ENCODE results near the gene ADRA2C. TPM values are rescaled to one million over a fixed set of nuclear protein-coding genes. Genes with fewer than 3 reads are reported as not detected.

ADRA2C gene
- total and polyA plus RNA-seq, 2 experiments from 2014 or later, result 3.0 to 16.6 TPM

- no peak overlapping the region for H2AFZ ChIP-seq
- ATAC-seq (no peak), DNase-seq (ENCODE audit: low spot score) (no peak)
- no peak overlapping the region for H3K4me3 ChIP-seq
- Mint-ChIP-seq H3K9me3 (no peaks in the 10 kb centered on the region), H3K27ac (no peak overlapping the region), H3K36me3 (ENCODE audit: low read depth) (no peaks in the 10 kb centered on the region), H3K4me3 (no peak overlapping the region), H3K4me1 (peaks cover 6% of the 10 kb centered on the region; the same call in 2 of the 3 replicates), H3K27me3 (ENCODE audit: insufficient read depth, low read depth, poor library complexity) (peaks cover 6% of the 10 kb centered on the region)
- no peak overlapping the region for H3K4me2 ChIP-seq
- no peaks in the 10 kb centered on the region for H3K27me3 ChIP-seq (ENCODE audit: insufficient read depth)
- TF ChIP-seq, protein P1, sequence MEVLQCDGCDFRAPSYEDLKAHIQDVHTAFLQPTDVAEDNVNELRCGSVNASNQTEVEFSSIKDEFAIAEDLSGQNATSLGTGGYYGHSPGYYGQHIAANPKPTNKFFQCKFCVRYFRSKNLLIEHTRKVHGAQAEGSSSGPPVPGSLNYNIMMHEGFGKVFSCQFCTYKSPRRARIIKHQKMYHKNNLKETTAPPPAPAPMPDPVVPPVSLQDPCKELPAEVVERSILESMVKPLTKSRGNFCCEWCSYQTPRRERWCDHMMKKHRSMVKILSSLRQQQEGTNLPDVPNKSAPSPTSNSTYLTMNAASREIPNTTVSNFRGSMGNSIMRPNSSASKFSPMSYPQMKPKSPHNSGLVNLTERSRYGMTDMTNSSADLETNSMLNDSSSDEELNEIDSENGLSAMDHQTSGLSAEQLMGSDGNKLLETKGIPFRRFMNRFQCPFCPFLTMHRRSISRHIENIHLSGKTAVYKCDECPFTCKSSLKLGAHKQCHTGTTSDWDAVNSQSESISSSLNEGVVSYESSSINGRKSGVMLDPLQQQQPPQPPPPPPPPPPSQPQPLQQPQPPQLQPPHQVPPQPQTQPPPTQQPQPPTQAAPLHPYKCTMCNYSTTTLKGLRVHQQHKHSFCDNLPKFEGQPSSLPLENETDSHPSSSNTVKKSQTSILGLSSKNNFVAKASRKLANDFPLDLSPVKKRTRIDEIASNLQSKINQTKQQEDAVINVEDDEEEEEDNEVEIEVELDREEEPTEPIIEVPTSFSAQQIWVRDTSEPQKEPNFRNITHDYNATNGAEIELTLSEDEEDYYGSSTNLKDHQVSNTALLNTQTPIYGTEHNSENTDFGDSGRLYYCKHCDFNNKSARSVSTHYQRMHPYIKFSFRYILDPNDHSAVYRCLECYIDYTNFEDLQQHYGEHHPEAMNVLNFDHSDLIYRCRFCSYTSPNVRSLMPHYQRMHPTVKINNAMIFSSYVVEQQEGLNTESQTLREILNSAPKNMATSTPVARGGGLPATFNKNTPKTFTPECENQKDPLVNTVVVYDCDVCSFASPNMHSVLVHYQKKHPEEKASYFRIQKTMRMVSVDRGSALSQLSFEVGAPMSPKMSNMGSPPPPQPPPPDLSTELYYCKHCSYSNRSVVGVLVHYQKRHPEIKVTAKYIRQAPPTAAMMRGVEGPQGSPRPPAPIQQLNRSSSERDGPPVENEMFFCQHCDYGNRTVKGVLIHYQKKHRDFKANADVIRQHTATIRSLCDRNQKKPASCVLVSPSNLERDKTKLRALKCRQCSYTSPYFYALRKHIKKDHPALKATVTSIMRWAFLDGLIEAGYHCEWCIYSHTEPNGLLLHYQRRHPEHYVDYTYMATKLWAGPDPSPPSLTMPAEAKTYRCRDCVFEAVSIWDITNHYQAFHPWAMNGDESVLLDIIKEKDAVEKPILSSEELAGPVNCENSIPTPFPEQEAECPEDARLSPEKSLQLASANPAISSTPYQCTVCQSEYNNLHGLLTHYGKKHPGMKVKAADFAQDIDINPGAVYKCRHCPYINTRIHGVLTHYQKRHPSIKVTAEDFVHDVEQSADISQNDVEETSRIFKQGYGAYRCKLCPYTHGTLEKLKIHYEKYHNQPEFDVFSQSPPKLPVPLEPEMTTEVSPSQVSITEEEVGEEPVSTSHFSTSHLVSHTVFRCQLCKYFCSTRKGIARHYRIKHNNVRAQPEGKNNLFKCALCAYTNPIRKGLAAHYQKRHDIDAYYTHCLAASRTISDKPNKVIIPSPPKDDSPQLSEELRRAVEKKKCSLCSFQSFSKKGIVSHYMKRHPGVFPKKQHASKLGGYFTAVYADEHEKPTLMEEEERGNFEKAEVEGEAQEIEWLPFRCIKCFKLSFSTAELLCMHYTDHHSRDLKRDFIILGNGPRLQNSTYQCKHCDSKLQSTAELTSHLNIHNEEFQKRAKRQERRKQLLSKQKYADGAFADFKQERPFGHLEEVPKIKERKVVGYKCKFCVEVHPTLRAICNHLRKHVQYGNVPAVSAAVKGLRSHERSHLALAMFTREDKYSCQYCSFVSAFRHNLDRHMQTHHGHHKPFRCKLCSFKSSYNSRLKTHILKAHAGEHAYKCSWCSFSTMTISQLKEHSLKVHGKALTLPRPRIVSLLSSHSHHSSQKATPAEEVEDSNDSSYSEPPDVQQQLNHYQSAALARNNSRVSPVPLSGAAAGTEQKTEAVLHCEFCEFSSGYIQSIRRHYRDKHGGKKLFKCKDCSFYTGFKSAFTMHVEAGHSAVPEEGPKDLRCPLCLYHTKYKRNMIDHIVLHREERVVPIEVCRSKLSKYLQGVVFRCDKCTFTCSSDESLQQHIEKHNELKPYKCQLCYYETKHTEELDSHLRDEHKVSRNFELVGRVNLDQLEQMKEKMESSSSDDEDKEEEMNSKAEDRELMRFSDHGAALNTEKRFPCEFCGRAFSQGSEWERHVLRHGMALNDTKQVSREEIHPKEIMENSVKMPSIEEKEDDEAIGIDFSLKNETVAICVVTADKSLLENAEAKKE (CRISPR knock-in tag; IDR thresholded peaks at IDR 0.05), result no peak
- no peak for TF ChIP-seq CTCF (conservative IDR thresholded peaks at IDR 0.05; ENCODE audit: low read depth in 2 of 2)
- TF ChIP-seq, protein P2, sequence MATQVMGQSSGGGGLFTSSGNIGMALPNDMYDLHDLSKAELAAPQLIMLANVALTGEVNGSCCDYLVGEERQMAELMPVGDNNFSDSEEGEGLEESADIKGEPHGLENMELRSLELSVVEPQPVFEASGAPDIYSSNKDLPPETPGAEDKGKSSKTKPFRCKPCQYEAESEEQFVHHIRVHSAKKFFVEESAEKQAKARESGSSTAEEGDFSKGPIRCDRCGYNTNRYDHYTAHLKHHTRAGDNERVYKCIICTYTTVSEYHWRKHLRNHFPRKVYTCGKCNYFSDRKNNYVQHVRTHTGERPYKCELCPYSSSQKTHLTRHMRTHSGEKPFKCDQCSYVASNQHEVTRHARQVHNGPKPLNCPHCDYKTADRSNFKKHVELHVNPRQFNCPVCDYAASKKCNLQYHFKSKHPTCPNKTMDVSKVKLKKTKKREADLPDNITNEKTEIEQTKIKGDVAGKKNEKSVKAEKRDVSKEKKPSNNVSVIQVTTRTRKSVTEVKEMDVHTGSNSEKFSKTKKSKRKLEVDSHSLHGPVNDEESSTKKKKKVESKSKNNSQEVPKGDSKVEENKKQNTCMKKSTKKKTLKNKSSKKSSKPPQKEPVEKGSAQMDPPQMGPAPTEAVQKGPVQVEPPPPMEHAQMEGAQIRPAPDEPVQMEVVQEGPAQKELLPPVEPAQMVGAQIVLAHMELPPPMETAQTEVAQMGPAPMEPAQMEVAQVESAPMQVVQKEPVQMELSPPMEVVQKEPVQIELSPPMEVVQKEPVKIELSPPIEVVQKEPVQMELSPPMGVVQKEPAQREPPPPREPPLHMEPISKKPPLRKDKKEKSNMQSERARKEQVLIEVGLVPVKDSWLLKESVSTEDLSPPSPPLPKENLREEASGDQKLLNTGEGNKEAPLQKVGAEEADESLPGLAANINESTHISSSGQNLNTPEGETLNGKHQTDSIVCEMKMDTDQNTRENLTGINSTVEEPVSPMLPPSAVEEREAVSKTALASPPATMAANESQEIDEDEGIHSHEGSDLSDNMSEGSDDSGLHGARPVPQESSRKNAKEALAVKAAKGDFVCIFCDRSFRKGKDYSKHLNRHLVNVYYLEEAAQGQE (IDR thresholded peaks at IDR 0.05; ENCODE audit: unreplicated experiment), result no peak
- TF ChIP-seq EZH2phosphoT487 (IDR thresholded peaks at IDR 0.05; ENCODE audit: unreplicated experiment), result no peak
- no peak for TF ChIP-seq NANOG (IDR thresholded peaks at IDR 0.05; ENCODE audit: borderline replicate concordance)
- TF ChIP-seq CREB1 (CRISPR knock-in tag; IDR thresholded peaks at IDR 0.05; ENCODE audit: low read depth), result no peak
- no peak for TF ChIP-seq ZNF331 (CRISPR knock-in tag; IDR thresholded peaks at IDR 0.05; ENCODE audit: low read depth)
- no peak for TF ChIP-seq ETS1 (IDR thresholded peaks at IDR 0.05)
- TF ChIP-seq EZH2 (IDR thresholded peaks at IDR 0.05; ENCODE audit: low read depth, unreplicated experiment), result no peak
- TF ChIP-seq STAT1 (IDR thresholded peaks at IDR 0.05; ENCODE audit: unreplicated experiment), result no peak
- TF ChIP-seq ZNF114 (CRISPR knock-in tag; IDR thresholded peaks at IDR 0.05), result no peak
- TF ChIP-seq POLR2AphosphoS5 (IDR thresholded peaks at IDR 0.05; ENCODE audit: low read depth), result no peak
- H4K20me1 ChIP-seq (replicated peaks; ENCODE audit: insufficient read depth), result peaks cover 4% of the 10 kb centered on the region; the same call in 1 of the 2 replicates
- no peaks in the 10 kb centered on the region for H3K4me1 ChIP-seq (ENCODE audit: insufficient read depth)
- no peaks in the 10 kb centered on the region for H3K79me2 ChIP-seq (replicated peaks; ENCODE audit: insufficient read depth)
- no peaks in the 10 kb centered on the region for H3K36me3 ChIP-seq (ENCODE audit: insufficient read depth)
- no peaks in the 10 kb centered on the region for H3K9me2 ChIP-seq (ENCODE audit: insufficient read depth)
- no peak overlapping the region for H3K27ac ChIP-seq (ENCODE audit: low read depth)
- H3F3A ChIP-seq (replicated peaks; ENCODE audit: low read depth), result no peaks in the 10 kb centered on the region
Observed at GRCh38 chr4:3789587-3789986, 23.4 kb downstream of the ADRA2C start.

Measured in GM23338 (cell line).